Measurements from ENCODE around the gene MEIS1.

The MEIS1 gene

GRCh38 chr2:66587216-66587615, 152.3 kb downstream of the MEIS1 start:
- no peak for DNase-seq

- no peak for DNase-seq
Observed at GRCh38 chr2:66594001-66594400, 159.1 kb downstream of the MEIS1 start.

- no peak for DNase-seq
Observed at GRCh38 chr2:66595556-66595955, 160.6 kb downstream of the MEIS1 start.

- DNase-seq: no peak
Observed at GRCh38 chr2:66596256-66596655, 161.3 kb downstream of the MEIS1 start.

GRCh38 chr2:66601624-66602023, 166.7 kb downstream of the MEIS1 start:
- DNase-seq: no peak

- DNase-seq: no peak
Observed at GRCh38 chr2:66602341-66602740, 167.4 kb downstream of the MEIS1 start.

- DNase-seq: no peak
Observed at GRCh38 chr2:66604326-66604725, 169.4 kb downstream of the MEIS1 start.

- no peak for DNase-seq
Observed at GRCh38 chr2:66604976-66605375, 170.1 kb downstream of the MEIS1 start.

- no peak for DNase-seq
Observed at GRCh38 chr2:66607152-66607551, 172.2 kb downstream of the MEIS1 start.

All from activated naive CD4-positive, alpha-beta T cell (primary cell).